Cardiac muscle cell (in vitro differentiated cells and primary cell): Measurements from ENCODE around the gene RHOU. TPM values are rescaled to one million over a fixed set of nuclear protein-coding genes. Genes with fewer than 3 reads are reported as not detected.

Experiments used
- DNase-seq, 2 donors: peaks; one replicate each; pipeline versions ENCODE4 v3.0.0 to v3.0.0-alpha.2; 2010 to 2017; ENCODE audit warnings: low read depth in 1 of 2, low spot score in 1 of 2
- H3K27ac ChIP-seq: fragments of 200-600 bp; sonication (generic); 2 replicates; pipeline ENCODE4 v1.5.1; 2016
- H3K27me3 ChIP-seq: fragments of 200-600 bp; sonication (generic); 2 replicates; pipeline ENCODE4 v1.6.0; 2016; ENCODE audit warnings: control low read depth
- H3K36me3 ChIP-seq: fragments of 200-600 bp; sonication (generic); 2 replicates; pipeline ENCODE4 v1.5.1; 2016; ENCODE audit warnings: control low read depth
- H3K4me1 ChIP-seq: fragments of 200-600 bp; sonication (generic); 2 replicates; pipeline ENCODE4 v1.8.1; 2017; ENCODE audit warnings: low read depth, mild to moderate bottlenecking, mixed run types
- H3K4me3 ChIP-seq: fragments of 200-600 bp; sonication (generic); 2 replicates; pipeline ENCODE4 v1.5.1; 2016; ENCODE audit warnings: mild to moderate bottlenecking
- H3K9me3 ChIP-seq: fragments of 200-600 bp; sonication (generic); 2 replicates; pipeline ENCODE4 v1.5.1; 2017; ENCODE audit warnings: low read depth, mild to moderate bottlenecking, control low read depth
- CTCF ChIP-seq: IDR thresholded peaks from 2 replicates; pipeline ENCODE4 v1.5.1; 2012; ENCODE audit warnings: low read depth, mild to moderate bottlenecking, low read length
- polyA plus RNA-seq: library from polyadenylated mRNA; unstranded; fragments of >200 nt; fragmentation: Nextera tagmentation; extraction: Ambion mirVana; gene quantifications from 2 replicates; pipeline ENCODE4 v1.2.1, GENCODE V29; 2016
- total RNA-seq: library from RNA; depleted of rRNA; stranded (reverse); fragments of >200 nt; gene quantifications from 2 replicates; pipeline ENCODE4 v1.2.3, GENCODE V29; 2016

RHOU gene
- total and polyA plus RNA-seq, 2 experiments from 2014 or later = 1.2 to 2.3 TPM

GRCh38 chr1:228695015-228695955 is 40.0 kb upstream of the RHOU start:
- no peak for TF ChIP-seq CTCF
- Histone ChIP-seq H3K27me3 (no peaks in the 10 kb centered on the region), H3K27ac (no peak overlapping the region), H3K9me3 (no peaks in the 10 kb centered on the region), H3K36me3 (no peaks in the 10 kb centered on the region), H3K4me1 (no peaks in the 10 kb centered on the region), H3K4me3 (no peak overlapping the region)
- DNase-seq = no peak

GRCh38 chr1:228697207-228698016 is 37.9 kb upstream of the RHOU start:
- DNase-seq = peak; percentile 13 to 98
- H3K27me3 ChIP-seq = no peaks in the 10 kb centered on the region
- H3K4me1 ChIP-seq = no peaks in the 10 kb centered on the region
- no peaks in the 10 kb centered on the region for H3K9me3 ChIP-seq
- H3K36me3 ChIP-seq = no peaks in the 10 kb centered on the region
- H3K27ac ChIP-seq = no peak overlapping the region
- no peak for TF ChIP-seq CTCF
- no peak overlapping the region for H3K4me3 ChIP-seq

GRCh38 chr1:228698017-228698329 is 37.3 kb upstream of the RHOU start:
- Histone ChIP-seq H3K4me1 (no peaks in the 10 kb centered on the region), H3K27me3 (no peaks in the 10 kb centered on the region), H3K36me3 (no peaks in the 10 kb centered on the region), H3K4me3 (no peak overlapping the region), H3K9me3 (no peaks in the 10 kb centered on the region), H3K27ac (no peak overlapping the region)
- no peak for DNase-seq
- no peak for TF ChIP-seq CTCF

- DNase-seq = no peak
- H3K4me3 ChIP-seq = no peak overlapping the region
- no peaks in the 10 kb centered on the region for H3K27me3 ChIP-seq
- TF ChIP-seq CTCF = no peak
- H3K27ac ChIP-seq = no peak overlapping the region
- no peaks in the 10 kb centered on the region for H3K36me3 ChIP-seq
- no peaks in the 10 kb centered on the region for H3K9me3 ChIP-seq
- no peaks in the 10 kb centered on the region for H3K4me1 ChIP-seq
Observed at GRCh38 chr1:228702433-228702832, 32.8 kb upstream of the RHOU start.

GRCh38 chr1:228706305-228706704 is 29.0 kb upstream of the RHOU start:
- no peak overlapping the region for H3K27ac ChIP-seq

More at GRCh38 chr1:228706305-228706704, 29.0 kb upstream of the RHOU start:
- Histone ChIP-seq H3K4me3 (no peak overlapping the region), H3K9me3 (no peaks in the 10 kb centered on the region), H3K4me1 (no peaks in the 10 kb centered on the region), H3K36me3 (no peaks in the 10 kb centered on the region), H3K27me3 (no peaks in the 10 kb centered on the region)
- DNase-seq = no peak
- no peak for TF ChIP-seq CTCF
